Spleen (tissue), 11 donors: ENCODE data around the gene XPR1. TPM values are rescaled to one million over a fixed set of nuclear protein-coding genes. Genes with fewer than 3 reads are reported as not detected.

ENCODE experiments used
- DNase-seq: peaks from one replicate; pipeline ENCODE4 v3.0.0-alpha.2; 2020
- H3K27ac ChIP-seq, 8 donors: fragments of 200-600 bp; sonication (generic) in 7 of 8; 1 replicate in 4 of 8; 2 replicates in 4 of 8; pipeline versions ENCODE4 v1.5.0 to v1.8.0; 2016 to 2021; ENCODE audit warnings: inconsistent platforms in 4 of 8, mild to moderate bottlenecking in 4 of 8, moderate library complexity in 1 of 8
- H3K27me3 ChIP-seq, 7 donors: fragments of 200-600 bp; sonication (generic) in 6 of 7; replicated peaks in 1 of 7; 1 replicate in 4 of 7; 2 replicates in 3 of 7; pipeline versions ENCODE4 v1.5.0 to v1.8.0; 2016 to 2021; ENCODE audit warnings: inconsistent platforms in 3 of 7, mild to moderate bottlenecking in 1 of 7
- H3K36me3 ChIP-seq, 6 donors: fragments of 200-600 bp; sonication (generic) in 5 of 6; 1 replicate in 4 of 6; 2 replicates in 2 of 6; pipeline versions ENCODE4 v1.5.0 to v1.8.0; 2016 to 2021; ENCODE audit warnings: inconsistent platforms in 2 of 6
- H3K4me1 ChIP-seq, 6 donors: fragments of 200-600 bp; sonication (generic) in 5 of 6; 1 replicate in 3 of 6; 2 replicates in 3 of 6; pipeline versions ENCODE4 v1.5.0 to v1.8.0; 2016 to 2021; ENCODE audit warnings: inconsistent platforms in 3 of 6
- H3K4me3 ChIP-seq, 8 donors: fragments of 200-600 bp; sonication (generic) in 7 of 8; 1 replicate in 4 of 8; 2 replicates in 4 of 8; pipeline versions ENCODE4 v1.5.0 to v1.8.0; 2016 to 2021; ENCODE audit warnings: inconsistent platforms in 4 of 8, mild to moderate bottlenecking in 4 of 8, moderate library complexity in 2 of 8
- H3K9me3 ChIP-seq, 8 donors: fragments of 200-600 bp; sonication (generic) in 7 of 8; 1 replicate in 4 of 8; 2 replicates in 4 of 8; pipeline versions ENCODE4 v1.5.0 to v1.8.0; 2016 to 2021; ENCODE audit warnings: inconsistent platforms in 4 of 8
- CTCF ChIP-seq, 11 experiments: fragments of 200-600 bp in 7 of 11; fragments of 450-650 bp in 4 of 11; sonication (generic) in 4 of 11; IDR thresholded peaks in 8 of 11; conservative IDR thresholded peaks in 3 of 11; 1 replicate in 7 of 11; 2 replicates in 4 of 11; pipeline versions ENCODE4 v1.4.0 to v1.8.0; 2016 to 2021; ENCODE audit warnings: antibody characterized with exemption in 11 of 11, inconsistent platforms in 4 of 11, mild to moderate bottlenecking in 1 of 11
- POLR2A ChIP-seq, 3 donors: fragments of 450-650 bp; IDR thresholded peaks; one replicate each; pipeline ENCODE4 v1.5.1; 2017; ENCODE audit warnings: antibody characterized with exemption in 3 of 3, mild to moderate bottlenecking in 1 of 3
- POLR2AphosphoS5 ChIP-seq, 3 donors: sonication (generic); formaldehyde crosslinking; IDR thresholded peaks; one replicate each; pipeline ENCODE4 v1.5.1; 2017; ENCODE audit warnings: antibody characterized with exemption in 3 of 3
- WGBS, 5 donors: extraction: QIAGEN DNeasy Blood & Tissue Kit in 3 of 5; methylation state at CpG; one replicate each; pipeline versions ENCODE4 v1.1.5 to v1.1.7; 2013 to 2018; 5-methylcytosine and 5-hydroxymethylcytosine counted together
- intact Hi-C: fragments of 100-400 bp; cut with DNase I; formaldehyde crosslinking; loops from one replicate; pipeline ENCODE4 v1.15.0; 2023; ENCODE audit warnings: low total_unique reads
- polyA plus RNA-seq, 3 donors: library from polyadenylated mRNA; stranded (reverse); fragments of 200-250 nt; gene quantifications; one replicate each; pipeline ENCODE4 v1.2.1, GENCODE V29; 2013
- small RNA-seq, 4 donors: library from RNA; depleted of rRNA; stranded (forward); fragments of <200 nt; gene quantifications; one replicate each; pipeline ENCODE3, GENCODE V24; 2016
- total RNA-seq, 7 donors: library from RNA; depleted of rRNA in 3 of 7; stranded (reverse); fragments of >200 nt in 3 of 7; fragmentation: NEBNext Ultra II Directional in 4 of 7; extraction: Animal tissue kit (Norgen Biotek cat#: 25700) in 4 of 7; gene quantifications; one replicate each; pipeline versions ENCODE4 v1.1.0 to v1.2.1, GENCODE V29; 2016 to 2021
- donor health status: healthy with polysubstance abuse.
- donor health status: DM: no; HTN: no; CAD: no; lungs with moderate emphysema.
- donor health status: DM: no; HTN: no; CAD: no.
- donor health status: Bipolar disorder and iron deficiency.
- donor health status: healthy.
- donor health status: DM: no; HTN: no; CAD: no.
- donor health status: DM: yes; HTN: yes; CAD: no.

The XPR1 gene
- total and polyA plus RNA-seq, 10 donors = 2.3 to 26.8 (median 18.1) TPM

- Histone ChIP-seq H3K9me3 (no peaks in the 10 kb centered on the region), H3K4me3 (no peak overlapping the region), H3K4me1 (peaks cover 0 to 18% (median 0%) of the 10 kb centered on the region in 6 donors), H3K36me3 (peaks cover 0 to 38% (median 2%) of the 10 kb centered on the region in 6 donors), H3K27me3 (peaks cover 0 to 4% (median 0%) of the 10 kb centered on the region in 7 donors), H3K27ac (no peak overlapping the region)
- no peak for DNase-seq
- intact Hi-C loops = no loop called here
- 75 to 88% (median 80%) methylated on average over 6 to 9 of the region's 9 CpGs for WGBS, 5 donors
- no peak for TF ChIP-seq CTCF (IDR thresholded peaks at IDR 0.05 in 8 of 11, conservative IDR thresholded peaks at IDR 0.05 in 3 of 11)
- no peak for TF ChIP-seq POLR2A (IDR thresholded peaks at IDR 0.05)
- TF ChIP-seq POLR2AphosphoS5 (IDR thresholded peaks at IDR 0.05) = no peak
These were observed 307.4 kb downstream of the XPR1 start for GRCh38 chr1:180939073-180939710.

- no peak for DNase-seq
- peaks cover 0 to 43% (median 2%) of the 10 kb centered on the region in 6 donors for H3K36me3 ChIP-seq
- H3K4me3 ChIP-seq = no peak overlapping the region
- H3K4me1 ChIP-seq = peaks cover 0 to 13% (median 0%) of the 10 kb centered on the region in 6 donors
- peaks cover 0 to 4% (median 0%) of the 10 kb centered on the region in 7 donors for H3K27me3 ChIP-seq
- TF ChIP-seq CTCF (IDR thresholded peaks at IDR 0.05 in 8 of 11, conservative IDR thresholded peaks at IDR 0.05 in 3 of 11) (no peak), POLR2A (IDR thresholded peaks at IDR 0.05) (no peak), POLR2AphosphoS5 (IDR thresholded peaks at IDR 0.05) (no peak)
- no peaks in the 10 kb centered on the region for H3K9me3 ChIP-seq
- 72 to 88% (median 80%) methylated on average over 3 of the region's 3 CpGs for WGBS, 5 donors
- H3K27ac ChIP-seq = no peak overlapping the region
- intact Hi-C loops = no loop called here
These were observed 307.9 kb downstream of the XPR1 start for GRCh38 chr1:180939711-180940103.

Small RNAs within 50 kb of the gene (small RNA-seq; reads per million reads assigned to genes)
- 0 reads per million in 4 donors for gene RF00026

Other genes with a start within 250 kb of the XPR1 start
- gene ACBD6, start 129.4 kb upstream of the XPR1 start, total RNA-seq = 10 to 100 TPM; 30.2 to 62.9 (median 45.1) TPM
- 10 to 100 TPM; 27.2 to 31.0 (median 30.2) TPM for gene ACBD6, start 129.4 kb upstream of the XPR1 start, polyA plus RNA-seq
- not detected for gene OVAAL, start 73.1 kb upstream of the XPR1 start, total RNA-seq
- not detected for gene OVAAL, start 73.1 kb upstream of the XPR1 start, polyA plus RNA-seq